Stomach (tissue), 4 donors: ENCODE measurements around the gene ABCB1.
"Not testable (repeated sequence)": the region's sequence is repeated elsewhere in the genome, so short reads cannot be mapped to it uniquely, and the experiment has no call there.

Experiments
- POLR2A ChIP-seq, 4 donors: fragments of 450-650 bp; IDR thresholded peaks; one replicate each; pipeline ENCODE4 v1.6.1; 2016; ENCODE audit warnings: antibody characterized with exemption in 4 of 4, control low read depth in 2 of 4, mild to moderate bottlenecking in 1 of 4, moderate library complexity in 1 of 4
- POLR2AphosphoS5 ChIP-seq, 3 donors: sonication (generic); formaldehyde crosslinking; IDR thresholded peaks; one replicate each; pipeline ENCODE4 v1.6.1; 2016; ENCODE audit warnings: antibody characterized with exemption in 3 of 3
- TF ChIP-seq, protein P1 (sequence below), 7 experiments: fragments of 450-650 bp in 4 of 7; fragments of 200-600 bp in 3 of 7; sonication (generic) in 3 of 7; IDR thresholded peaks; one replicate each; pipeline ENCODE4 v1.5.1; 2016 to 2019; ENCODE audit warnings: antibody characterized with exemption in 7 of 7, control low read depth in 2 of 7, mild to moderate bottlenecking in 1 of 7

- TF ChIP-seq POLR2AphosphoS5, POLR2A (IDR thresholded peaks at IDR 0.05): not testable (repeated sequence)
- TF ChIP-seq, protein P1, sequence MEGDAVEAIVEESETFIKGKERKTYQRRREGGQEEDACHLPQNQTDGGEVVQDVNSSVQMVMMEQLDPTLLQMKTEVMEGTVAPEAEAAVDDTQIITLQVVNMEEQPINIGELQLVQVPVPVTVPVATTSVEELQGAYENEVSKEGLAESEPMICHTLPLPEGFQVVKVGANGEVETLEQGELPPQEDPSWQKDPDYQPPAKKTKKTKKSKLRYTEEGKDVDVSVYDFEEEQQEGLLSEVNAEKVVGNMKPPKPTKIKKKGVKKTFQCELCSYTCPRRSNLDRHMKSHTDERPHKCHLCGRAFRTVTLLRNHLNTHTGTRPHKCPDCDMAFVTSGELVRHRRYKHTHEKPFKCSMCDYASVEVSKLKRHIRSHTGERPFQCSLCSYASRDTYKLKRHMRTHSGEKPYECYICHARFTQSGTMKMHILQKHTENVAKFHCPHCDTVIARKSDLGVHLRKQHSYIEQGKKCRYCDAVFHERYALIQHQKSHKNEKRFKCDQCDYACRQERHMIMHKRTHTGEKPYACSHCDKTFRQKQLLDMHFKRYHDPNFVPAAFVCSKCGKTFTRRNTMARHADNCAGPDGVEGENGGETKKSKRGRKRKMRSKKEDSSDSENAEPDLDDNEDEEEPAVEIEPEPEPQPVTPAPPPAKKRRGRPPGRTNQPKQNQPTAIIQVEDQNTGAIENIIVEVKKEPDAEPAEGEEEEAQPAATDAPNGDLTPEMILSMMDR (IDR thresholded peaks at IDR 0.05), result not testable (repeated sequence)
Observed at GRCh38 chr7:87469204-87469603, 131.5 kb downstream of the ABCB1 start.
